Right atrium auricular region (tissue), 2 donors: ENCODE measurements around the gene LTBP2. TPM values are rescaled to one million over a fixed set of nuclear protein-coding genes. Genes with fewer than 3 reads are reported as not detected.

Experiments used
- DNase-seq: peaks from one replicate; pipeline ENCODE4 v3.0.0-alpha.2; 2019; ENCODE audit warnings: low spot score
- H3K27ac ChIP-seq, 2 donors: fragments of 200-600 bp; sonication (generic); 1 replicate in 1 of 2; 2 replicates in 1 of 2; pipeline ENCODE4 v1.5.1; 2016 to 2019
- H3K27me3 ChIP-seq, 2 donors: fragments of 200-600 bp; sonication (generic); one replicate each; pipeline versions ENCODE4 v1.5.1 to v1.6.0; 2017 to 2019
- H3K36me3 ChIP-seq: fragments of 200-600 bp; sonication (generic); one replicate; pipeline ENCODE4 v1.5.1; 2016
- H3K4me1 ChIP-seq, 2 donors: fragments of 200-600 bp; sonication (generic); one replicate each; pipeline versions ENCODE4 v1.5.1 to v1.6.0; 2017 to 2019
- H3K4me3 ChIP-seq, 2 donors: fragments of 200-600 bp; sonication (generic); 1 replicate in 1 of 2; 2 replicates in 1 of 2; pipeline ENCODE4 v1.5.1; 2017 to 2019; ENCODE audit warnings: mild to moderate bottlenecking in 1 of 2, moderate library complexity in 1 of 2
- H3K9me3 ChIP-seq, 2 donors: fragments of 200-600 bp; sonication (generic); one replicate each; pipeline ENCODE4 v1.5.1; 2019
- CTCF ChIP-seq, 2 donors: fragments of 200-600 bp; sonication (generic); IDR thresholded peaks; one replicate each; pipeline ENCODE4 v1.5.1; 2019; ENCODE audit warnings: antibody characterized with exemption in 2 of 2
- total RNA-seq, 2 donors: library from RNA; depleted of rRNA; stranded (reverse); fragments of >200 nt; gene quantifications; one replicate each; pipeline ENCODE4 v1.1.0, GENCODE V29; 2016

Gene LTBP2
- total RNA-seq, 2 donors from 2014 or later = 32.1 to 102 TPM

- no peak for TF ChIP-seq CTCF (IDR thresholded peaks at IDR 0.05)
These were observed 42.6 kb downstream of the LTBP2 start for GRCh38 chr14:74569387-74569786.

GRCh38 chr14:74568911-74569310 lies 43.1 kb downstream of the LTBP2 start:
- no peak for TF ChIP-seq CTCF (IDR thresholded peaks at IDR 0.05)
- H3K36me3 ChIP-seq = no peaks in the 10 kb centered on the region
- no peaks in the 10 kb centered on the region for H3K9me3 ChIP-seq
- peaks cover 0 to 79% of the 10 kb centered on the region in 2 donors for H3K4me1 ChIP-seq
- no peak overlapping the region for H3K4me3 ChIP-seq
- DNase-seq = no peak
- peak overlapping the region; percentile 23 to 64 for H3K27ac ChIP-seq
- H3K27me3 ChIP-seq = no peaks in the 10 kb centered on the region

More at GRCh38 chr14:74569387-74569786, 42.6 kb downstream of the LTBP2 start:
- no peaks in the 10 kb centered on the region for H3K36me3 ChIP-seq
- peak overlapping the region; percentile 23 to 64 for H3K27ac ChIP-seq
- DNase-seq = no peak
- H3K4me1 ChIP-seq = peaks cover 0 to 80% of the 10 kb centered on the region in 2 donors
- no peak overlapping the region for H3K4me3 ChIP-seq
- no peaks in the 10 kb centered on the region for H3K27me3 ChIP-seq
- no peaks in the 10 kb centered on the region for H3K9me3 ChIP-seq

GRCh38 chr14:74568380-74568649 lies 43.7 kb downstream of the LTBP2 start:
- Histone ChIP-seq H3K9me3 (no peaks in the 10 kb centered on the region), H3K4me1 (peaks cover 0 to 78% of the 10 kb centered on the region in 2 donors), H3K36me3 (no peaks in the 10 kb centered on the region), H3K4me3 (no peak overlapping the region), H3K27ac (peak overlapping the region in 1 of 2 donors; percentile 64), H3K27me3 (no peaks in the 10 kb centered on the region)
- DNase-seq = no peak
- no peak for TF ChIP-seq CTCF (IDR thresholded peaks at IDR 0.05)

GRCh38 chr14:74567646-74568379 lies 44.2 kb downstream of the LTBP2 start:
- DNase-seq = no peak
- Histone ChIP-seq H3K4me3 (no peak overlapping the region), H3K4me1 (peaks cover 0 to 73% of the 10 kb centered on the region in 2 donors), H3K27me3 (no peaks in the 10 kb centered on the region), H3K27ac (peak overlapping the region in 1 of 2 donors; percentile 64), H3K36me3 (no peaks in the 10 kb centered on the region), H3K9me3 (no peaks in the 10 kb centered on the region)
- no peak for TF ChIP-seq CTCF (IDR thresholded peaks at IDR 0.05)

- Histone ChIP-seq H3K4me1 (peaks cover 0 to 67% of the 10 kb centered on the region in 2 donors), H3K27me3 (no peaks in the 10 kb centered on the region), H3K27ac (peak overlapping the region; percentile 17 to 64), H3K36me3 (no peaks in the 10 kb centered on the region), H3K9me3 (no peaks in the 10 kb centered on the region), H3K4me3 (no peak overlapping the region)
- no peak for DNase-seq
- TF ChIP-seq CTCF (IDR thresholded peaks at IDR 0.05) = no peak
These were observed 44.8 kb downstream of the LTBP2 start for GRCh38 chr14:74567219-74567618.
